GM19025 (cell line): Measurements from ENCODE around the gene NEUROG2.
"Not testable (repeated sequence)": the region's sequence is repeated elsewhere in the genome, so short reads cannot be mapped to it uniquely, and the experiment has no call there.

Source experiments
- ATAC-seq: cut with Tn5 transposase; IDR thresholded peaks from one replicate; pipeline ENCODE4 v1.9.1; 2021; ENCODE audit warnings: mild to moderate bottlenecking, low read depth, moderate library complexity; ENCODE audit not compliant: unreplicated experiment

The NEUROG2 gene

DNA sequence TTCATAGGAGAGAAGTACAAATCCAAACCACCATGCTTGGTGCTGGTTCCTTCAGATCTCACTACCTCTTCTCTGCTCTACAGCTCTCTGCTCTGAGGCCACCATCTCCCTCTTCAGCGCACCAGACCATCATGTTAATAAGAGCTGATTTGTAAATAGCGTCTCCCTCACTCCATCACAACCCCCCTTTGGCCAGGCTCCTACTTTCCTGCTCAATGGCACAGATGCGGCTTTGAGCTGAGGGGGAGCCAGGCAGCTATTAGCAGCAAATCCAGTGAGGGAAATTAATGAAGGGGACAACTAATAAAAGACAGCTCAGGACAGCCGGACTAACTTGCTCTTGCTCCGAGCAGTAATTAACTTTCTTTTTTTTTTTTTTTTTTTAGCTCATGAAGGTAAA is 13.1 kb downstream of the NEUROG2 start:
- no peak for ATAC-seq

DNA sequence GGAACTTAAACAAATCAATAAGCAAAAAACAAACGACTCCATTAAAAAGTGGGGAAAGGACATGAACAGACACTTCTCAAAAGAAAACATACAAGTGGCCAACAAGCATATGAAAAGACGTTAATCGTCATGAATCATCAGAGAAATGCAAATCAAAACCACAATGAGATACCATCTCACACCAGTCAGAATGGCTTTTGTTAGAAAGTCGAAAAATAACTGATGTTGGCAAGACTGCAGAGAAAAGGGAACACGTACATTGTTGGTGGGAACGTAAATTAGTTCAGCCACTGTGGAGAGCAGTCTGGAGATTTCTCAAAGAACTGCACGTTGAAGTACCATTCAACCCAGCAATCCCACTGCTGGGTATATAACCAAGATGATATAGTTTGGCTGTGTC is 23.7 kb downstream of the NEUROG2 start:
- ATAC-seq: no peak

DNA sequence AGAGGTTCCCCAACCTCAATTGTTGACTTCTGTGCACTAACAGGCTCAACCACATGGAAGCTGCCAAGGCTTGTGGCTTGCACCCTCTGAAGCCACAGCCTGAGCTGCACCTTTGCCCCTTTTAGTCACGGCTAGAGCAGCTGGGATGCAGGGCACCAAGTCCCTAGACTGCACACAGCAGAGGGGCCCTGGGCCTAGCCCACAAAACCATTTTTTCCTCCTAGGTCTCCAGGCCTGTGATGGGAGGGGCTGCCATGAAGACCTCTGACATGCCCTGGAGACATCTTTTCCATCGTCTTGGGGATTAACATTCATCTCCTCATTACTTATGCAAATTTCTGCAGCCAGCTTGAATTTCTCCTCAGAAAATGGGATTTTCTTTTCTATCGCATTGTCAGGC is 25.2 kb downstream of the NEUROG2 start:
- not testable (repeated sequence) for ATAC-seq

DNA sequence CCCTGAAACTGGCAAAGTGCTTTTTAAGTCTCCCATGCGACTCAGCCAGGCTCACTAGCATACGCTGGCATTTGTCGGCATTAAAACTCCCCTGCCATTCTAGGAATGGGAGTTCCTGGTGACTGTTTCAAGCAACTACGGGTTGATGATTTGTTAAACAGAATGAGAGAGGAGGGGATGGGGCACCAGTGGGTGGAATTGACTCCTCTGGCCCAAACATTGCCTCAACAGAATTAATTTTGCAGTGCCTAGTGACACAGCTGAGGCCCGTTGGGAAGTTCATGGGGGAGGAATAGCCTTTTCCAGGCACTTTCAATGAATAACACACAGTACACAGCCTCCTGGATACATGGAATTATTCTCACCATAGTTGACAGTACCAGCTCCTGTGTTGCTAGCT is 30.1 kb downstream of the NEUROG2 start:
- ATAC-seq: no peak

DNA sequence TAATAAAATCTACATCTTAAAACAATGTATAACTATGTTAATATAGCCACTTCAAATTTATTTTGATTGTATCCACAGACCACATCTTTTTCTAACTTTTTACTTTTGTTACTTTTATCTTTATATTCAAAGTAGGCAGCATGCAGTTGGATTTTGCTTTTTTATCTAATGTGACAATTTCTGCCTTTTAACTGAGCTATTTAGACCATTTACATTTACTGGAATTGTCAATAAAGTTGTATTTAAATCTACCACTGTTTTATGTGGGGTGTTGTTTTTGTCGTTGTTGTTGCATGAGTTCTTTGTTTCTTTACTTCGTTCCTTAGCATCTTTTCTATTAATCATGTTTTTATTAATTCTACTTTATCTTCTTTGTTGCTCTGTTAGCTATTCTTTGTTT is 42.0 kb downstream of the NEUROG2 start:
- no peak for ATAC-seq

DNA sequence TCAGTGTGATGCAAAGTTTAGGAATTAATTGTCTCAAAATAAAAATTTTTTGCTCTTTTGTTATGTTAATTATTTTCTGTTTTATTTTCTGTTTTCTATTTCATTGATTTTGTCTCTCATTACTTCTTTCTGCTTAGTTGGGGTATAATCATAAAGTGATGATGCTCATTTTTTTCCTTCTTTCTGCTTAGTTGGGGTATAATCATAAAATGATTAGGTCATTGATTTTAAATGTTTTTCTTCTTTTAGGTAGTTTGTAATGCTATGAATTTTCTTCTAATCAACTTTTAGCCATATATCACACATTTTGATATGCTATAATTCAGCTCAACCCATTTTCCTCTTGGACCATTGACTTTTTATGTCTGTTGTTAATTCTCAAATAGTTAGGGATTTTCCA is 43.7 kb downstream of the NEUROG2 start:
- no peak for ATAC-seq
